ENCODE results near the gene LYZL4. TPM values are rescaled to one million over a fixed set of nuclear protein-coding genes. Genes with fewer than 3 reads are reported as not detected.
A peak's percentile ranks its signal among the peaks of the same experiment; 100 is the strongest.

Gene LYZL4
- total RNA-seq (not detected), polyA plus RNA-seq (not detected)

GRCh38 chr3:42410370-42411131 lies at the start of gene LYZL4:
Gene LYZL4 (minus strand): TSS chr3:42410610. CDS start chr3:42407251, 3,359 bp downstream.
- peaks cover 6 to 22% of the 10 kb centered on the region in 2 donors for H3K27me3 Mint-ChIP-seq
- Histone ChIP-seq H3K27ac (ENCODE audit: low read depth, low read length) (no peak within 1 kb of the TSS), H3K4me3 (ENCODE audit: low read length) (no peak within 1 kb of the TSS), H3K9me3 (ENCODE audit: low read length) (no peaks in the 10 kb centered on the region), H3K36me3 (ENCODE audit: insufficient read depth, low read length) (no peaks in the 10 kb centered on the region), H3K4me1 (ENCODE audit: insufficient read depth, low read length) (no peaks in the 10 kb centered on the region), H3K27me3 (ENCODE audit: insufficient read depth, low read length, poor library complexity, severe bottlenecking) (no peaks in the 10 kb centered on the region)
- CTCF ChIA-PET, result no interaction called here
- H3K27ac Mint-ChIP-seq, result peak within 1 kb of the TSS in 2 of 8 donors; percentile 2 to 13
- POLR2A ChIA-PET, result no interaction called here
- no peak for DNase-seq
- H3K4me3 Mint-ChIP-seq, result no peak within 1 kb of the TSS
- H3K9me3 Mint-ChIP-seq, result peaks cover 0 to 2% (median 0%) of the 10 kb centered on the region in 5 donors
- H3K4me1 Mint-ChIP-seq, result no peaks in the 10 kb centered on the region
- H3K36me3 Mint-ChIP-seq, result no peaks in the 10 kb centered on the region

GRCh38 chr3:42459151-42459550 lies 48.7 kb upstream of the LYZL4 start:
- Mint-ChIP-seq H3K36me3 (peaks cover 0 to 5% (median 0%) of the 10 kb centered on the region in 3 donors), H3K9me3 (peaks cover 0 to 5% (median 2%) of the 10 kb centered on the region in 5 donors), H3K4me3 (no peak overlapping the region), H3K4me1 (no peaks in the 10 kb centered on the region), H3K27me3 (peaks cover 7 to 34% of the 10 kb centered on the region in 2 donors), H3K27ac (no peak overlapping the region)
- H3K27me3 ChIP-seq (ENCODE audit: insufficient read depth, low read length, poor library complexity, severe bottlenecking), result no peaks in the 10 kb centered on the region
- no peak for DNase-seq
- H3K9me3 ChIP-seq (ENCODE audit: low read length), result no peaks in the 10 kb centered on the region
- no peaks in the 10 kb centered on the region for H3K36me3 ChIP-seq (ENCODE audit: insufficient read depth, low read length)
- no peak overlapping the region for H3K4me3 ChIP-seq (ENCODE audit: low read length)
- ChIA-PET POLR2A (no interaction called here), CTCF (no interaction called here)
- no peaks in the 10 kb centered on the region for H3K4me1 ChIP-seq (ENCODE audit: insufficient read depth, low read length)
- H3K27ac ChIP-seq (ENCODE audit: low read depth, low read length), result no peak overlapping the region

- Histone ChIP-seq H3K4me3 (ENCODE audit: low read length) (no peak overlapping the region), H3K36me3 (ENCODE audit: insufficient read depth, low read length) (no peaks in the 10 kb centered on the region), H3K27ac (ENCODE audit: low read depth, low read length) (no peak overlapping the region), H3K4me1 (ENCODE audit: insufficient read depth, low read length) (no peaks in the 10 kb centered on the region), H3K27me3 (ENCODE audit: insufficient read depth, low read length, poor library complexity, severe bottlenecking) (no peaks in the 10 kb centered on the region), H3K9me3 (ENCODE audit: low read length) (no peaks in the 10 kb centered on the region)
- H3K4me3 Mint-ChIP-seq, result no peak overlapping the region
- peaks cover 7 to 37% of the 10 kb centered on the region in 2 donors for H3K27me3 Mint-ChIP-seq
- no peak for DNase-seq
- peaks cover 0 to 10% (median 4%) of the 10 kb centered on the region in 5 donors for H3K9me3 Mint-ChIP-seq
- H3K4me1 Mint-ChIP-seq, result no peaks in the 10 kb centered on the region
- CTCF ChIA-PET, result no interaction called here
- no peak overlapping the region for H3K27ac Mint-ChIP-seq
- peaks cover 0 to 12% (median 0%) of the 10 kb centered on the region in 3 donors for H3K36me3 Mint-ChIP-seq
- POLR2A ChIA-PET, result no interaction called here
Measured at GRCh38 chr3:42456211-42456610, 45.8 kb upstream of the LYZL4 start.

GRCh38 chr3:42451546-42452230 lies 41.3 kb upstream of the LYZL4 start:
- no peaks in the 10 kb centered on the region for H3K4me1 ChIP-seq (ENCODE audit: insufficient read depth, low read length)
- H3K4me3 ChIP-seq (ENCODE audit: low read length), result no peak overlapping the region
- H3K9me3 Mint-ChIP-seq, result peaks cover 0 to 10% (median 4%) of the 10 kb centered on the region in 5 donors
- H3K4me3 Mint-ChIP-seq, result no peak overlapping the region
- no peak for DNase-seq
- H3K36me3 ChIP-seq (ENCODE audit: insufficient read depth, low read length), result no peaks in the 10 kb centered on the region
- POLR2A ChIA-PET, result no interaction called here
- CTCF ChIA-PET, result no interaction called here
- H3K27ac Mint-ChIP-seq, result no peak overlapping the region
- H3K9me3 ChIP-seq (ENCODE audit: low read length), result no peaks in the 10 kb centered on the region
- no peaks in the 10 kb centered on the region for H3K4me1 Mint-ChIP-seq
- peaks cover 0 to 12% (median 0%) of the 10 kb centered on the region in 3 donors for H3K36me3 Mint-ChIP-seq
- H3K27me3 Mint-ChIP-seq, result peaks cover 9 to 11% of the 10 kb centered on the region in 2 donors
- no peaks in the 10 kb centered on the region for H3K27me3 ChIP-seq (ENCODE audit: insufficient read depth, low read length, poor library complexity, severe bottlenecking)
- H3K27ac ChIP-seq (ENCODE audit: low read depth, low read length), result no peak overlapping the region

GRCh38 chr3:42451116-42451515 lies 40.7 kb upstream of the LYZL4 start:
- DNase-seq, result no peak
- H3K27me3 Mint-ChIP-seq, result peaks cover 7% of the 10 kb centered on the region in 2 donors
- no peaks in the 10 kb centered on the region for H3K4me1 Mint-ChIP-seq
- no peak overlapping the region for H3K4me3 Mint-ChIP-seq
- ChIA-PET POLR2A (no interaction called here), CTCF (no interaction called here)
- H3K27ac Mint-ChIP-seq, result no peak overlapping the region
- Histone ChIP-seq H3K4me1 (ENCODE audit: insufficient read depth, low read length) (no peaks in the 10 kb centered on the region), H3K27ac (ENCODE audit: low read depth, low read length) (no peak overlapping the region), H3K27me3 (ENCODE audit: insufficient read depth, low read length, poor library complexity, severe bottlenecking) (no peaks in the 10 kb centered on the region), H3K4me3 (ENCODE audit: low read length) (no peak overlapping the region), H3K9me3 (ENCODE audit: low read length) (no peaks in the 10 kb centered on the region), H3K36me3 (ENCODE audit: insufficient read depth, low read length) (no peaks in the 10 kb centered on the region)
- peaks cover 0 to 10% (median 4%) of the 10 kb centered on the region in 5 donors for H3K9me3 Mint-ChIP-seq
- H3K36me3 Mint-ChIP-seq, result peaks cover 0 to 12% (median 0%) of the 10 kb centered on the region in 3 donors

GRCh38 chr3:42450567-42450966 lies 40.2 kb upstream of the LYZL4 start:
- no peak overlapping the region for H3K4me3 Mint-ChIP-seq
- no peak for DNase-seq
- peaks cover 0 to 10% (median 4%) of the 10 kb centered on the region in 5 donors for H3K9me3 Mint-ChIP-seq
- ChIA-PET CTCF (no interaction called here), POLR2A (no interaction called here)
- H3K27me3 Mint-ChIP-seq, result peaks cover 6% of the 10 kb centered on the region in 2 donors
- Histone ChIP-seq H3K4me3 (ENCODE audit: low read length) (no peak overlapping the region), H3K27ac (ENCODE audit: low read depth, low read length) (no peak overlapping the region), H3K9me3 (ENCODE audit: low read length) (no peaks in the 10 kb centered on the region), H3K36me3 (ENCODE audit: insufficient read depth, low read length) (no peaks in the 10 kb centered on the region), H3K27me3 (ENCODE audit: insufficient read depth, low read length, poor library complexity, severe bottlenecking) (no peaks in the 10 kb centered on the region), H3K4me1 (ENCODE audit: insufficient read depth, low read length) (no peaks in the 10 kb centered on the region)
- no peak overlapping the region for H3K27ac Mint-ChIP-seq
- peaks cover 0 to 12% (median 0%) of the 10 kb centered on the region in 3 donors for H3K36me3 Mint-ChIP-seq
- no peaks in the 10 kb centered on the region for H3K4me1 Mint-ChIP-seq

GRCh38 chr3:42447481-42447880 lies 37.1 kb upstream of the LYZL4 start:
- CTCF ChIA-PET, result interaction anchor here (1.0 to 1.5 kb wide), 2 partner anchors 10 to 198 kb away, joined by 3 read pairs; no protein-coding TSS in a partner anchor

More at GRCh38 chr3:42447481-42447880, 37.1 kb upstream of the LYZL4 start:
- Mint-ChIP-seq H3K27ac (no peak overlapping the region), H3K4me3 (no peak overlapping the region), H3K9me3 (no peaks in the 10 kb centered on the region), H3K36me3 (no peaks in the 10 kb centered on the region), H3K27me3 (peaks cover 10% of the 10 kb centered on the region in 2 donors), H3K4me1 (no peaks in the 10 kb centered on the region)
- POLR2A ChIA-PET, result no interaction called here
- no peaks in the 10 kb centered on the region for H3K27me3 ChIP-seq (ENCODE audit: insufficient read depth, low read length, poor library complexity, severe bottlenecking)
- H3K36me3 ChIP-seq (ENCODE audit: insufficient read depth, low read length), result no peaks in the 10 kb centered on the region
- no peak overlapping the region for H3K4me3 ChIP-seq (ENCODE audit: low read length)
- H3K4me1 ChIP-seq (ENCODE audit: insufficient read depth, low read length), result no peaks in the 10 kb centered on the region
- DNase-seq, result no peak
- no peaks in the 10 kb centered on the region for H3K9me3 ChIP-seq (ENCODE audit: low read length)
- H3K27ac ChIP-seq (ENCODE audit: low read depth, low read length), result no peak overlapping the region
